Fibroblast of lung (primary cell): ENCODE measurements around the gene NRG2. TPM values are rescaled to one million over a fixed set of nuclear protein-coding genes. Genes with fewer than 3 reads are reported as not detected.
A peak's percentile ranks its signal among the peaks of the same experiment; 100 is the strongest.

ENCODE experiments used
- DNase-seq, 2 donors: peaks; one replicate each; pipeline versions ENCODE4 v3.0.0 to v3.0.0-alpha.2; 2010; ENCODE audit warnings: low read depth in 2 of 2
- H2AFZ ChIP-seq: 2 replicates; pipeline ENCODE4 v1.5.1; 2012; ENCODE audit warnings: low read length, control low read depth, inconsistent platforms
- H3K27ac ChIP-seq: 2 replicates; pipeline ENCODE4 v1.5.1; 2011; ENCODE audit warnings: low read length, control low read depth; ENCODE audit not compliant: insufficient read depth
- H3K27me3 ChIP-seq: 2 replicates; pipeline ENCODE4 v1.5.1; 2011; ENCODE audit warnings: mild to moderate bottlenecking, low read length; ENCODE audit not compliant: control insufficient read depth, insufficient read depth
- H3K36me3 ChIP-seq: 2 replicates; pipeline ENCODE4 v1.5.1; 2011; ENCODE audit warnings: low read length; ENCODE audit not compliant: control insufficient read depth, insufficient read depth
- H3K4me1 ChIP-seq: 2 replicates; pipeline ENCODE4 v1.5.1; 2011; ENCODE audit warnings: low read length; ENCODE audit not compliant: control insufficient read depth, insufficient read depth; ENCODE audit errors: extremely low read depth
- H3K4me2 ChIP-seq: 2 replicates; pipeline ENCODE4 v1.5.1; 2011; ENCODE audit warnings: low read length, control low read depth; ENCODE audit not compliant: insufficient read depth; ENCODE audit errors: extremely low read depth
- H3K4me3 ChIP-seq, 4 experiments: fragments of 200-600 bp in 1 of 4; sonication (generic) in 1 of 4; replicated peaks in 1 of 4; 2 replicates each; pipeline ENCODE4 v1.5.1; 2011 to 2016; ENCODE audit warnings: low read length in 4 of 4, low read depth in 3 of 4, mild to moderate bottlenecking in 3 of 4, control low read depth in 2 of 4, inconsistent platforms in 1 of 4, mixed read lengths in 1 of 4; ENCODE audit not compliant: insufficient read depth in 1 of 4; ENCODE audit errors: control extremely low read depth in 1 of 4
- H3K79me2 ChIP-seq: 2 replicates; pipeline ENCODE4 v1.5.1; 2012; ENCODE audit warnings: mild to moderate bottlenecking, low read length, inconsistent platforms; ENCODE audit not compliant: control insufficient read depth, insufficient read depth
- H3K9ac ChIP-seq: 2 replicates; pipeline ENCODE4 v1.5.1; 2011; ENCODE audit warnings: mild to moderate bottlenecking, low read length, control low read depth; ENCODE audit not compliant: insufficient read depth
- H3K9me3 ChIP-seq: 2 replicates; pipeline ENCODE4 v1.5.1; 2012; ENCODE audit warnings: low read depth, low read length; ENCODE audit not compliant: control insufficient read depth, insufficient read depth
- H4K20me1 ChIP-seq: 2 replicates; pipeline ENCODE4 v1.5.1; 2011; ENCODE audit warnings: low read length; ENCODE audit not compliant: control insufficient read depth, insufficient read depth; ENCODE audit errors: extremely low read depth
- EZH2 ChIP-seq: IDR thresholded peaks from 2 replicates; pipeline ENCODE4 v1.5.1; 2012; ENCODE audit warnings: low read length, control low read depth, mild to moderate bottlenecking; ENCODE audit errors: missing control alignments
- polyA plus RNA-seq, 2 donors: library from polyadenylated mRNA; depleted of rRNA in 1 of 2; stranded (reverse) in 1 of 2; unstranded in 1 of 2; fragments of >200 nt; gene quantifications; 2 replicates each; pipeline ENCODE4 v1.2.1, GENCODE V29; 2011 to 2012; ENCODE audit warnings: missing spikeins in 1 of 2
- total RNA-seq: library from RNA; depleted of rRNA; stranded (reverse); fragments of >200 nt; gene quantifications from 2 replicates; pipeline ENCODE4 v1.2.1, GENCODE V29; 2014
- TF ChIP-seq, protein P1 (sequence below), 2 donors: IDR thresholded peaks in 1 of 2; conservative IDR thresholded peaks in 1 of 2; 1 replicate in 1 of 2; 2 replicates in 1 of 2; pipeline ENCODE4 v1.5.1; 2011 to 2012; ENCODE audit warnings: low read length in 2 of 2, control low read depth in 1 of 2, inconsistent platforms in 1 of 2, low read depth in 1 of 2, mild to moderate bottlenecking in 1 of 2

The NRG2 gene
- total and polyA plus RNA-seq, 2 donors (not counting 1 experiment from before 2014, with no cell fraction given) = 0.28 to 1.3 TPM

DNA sequence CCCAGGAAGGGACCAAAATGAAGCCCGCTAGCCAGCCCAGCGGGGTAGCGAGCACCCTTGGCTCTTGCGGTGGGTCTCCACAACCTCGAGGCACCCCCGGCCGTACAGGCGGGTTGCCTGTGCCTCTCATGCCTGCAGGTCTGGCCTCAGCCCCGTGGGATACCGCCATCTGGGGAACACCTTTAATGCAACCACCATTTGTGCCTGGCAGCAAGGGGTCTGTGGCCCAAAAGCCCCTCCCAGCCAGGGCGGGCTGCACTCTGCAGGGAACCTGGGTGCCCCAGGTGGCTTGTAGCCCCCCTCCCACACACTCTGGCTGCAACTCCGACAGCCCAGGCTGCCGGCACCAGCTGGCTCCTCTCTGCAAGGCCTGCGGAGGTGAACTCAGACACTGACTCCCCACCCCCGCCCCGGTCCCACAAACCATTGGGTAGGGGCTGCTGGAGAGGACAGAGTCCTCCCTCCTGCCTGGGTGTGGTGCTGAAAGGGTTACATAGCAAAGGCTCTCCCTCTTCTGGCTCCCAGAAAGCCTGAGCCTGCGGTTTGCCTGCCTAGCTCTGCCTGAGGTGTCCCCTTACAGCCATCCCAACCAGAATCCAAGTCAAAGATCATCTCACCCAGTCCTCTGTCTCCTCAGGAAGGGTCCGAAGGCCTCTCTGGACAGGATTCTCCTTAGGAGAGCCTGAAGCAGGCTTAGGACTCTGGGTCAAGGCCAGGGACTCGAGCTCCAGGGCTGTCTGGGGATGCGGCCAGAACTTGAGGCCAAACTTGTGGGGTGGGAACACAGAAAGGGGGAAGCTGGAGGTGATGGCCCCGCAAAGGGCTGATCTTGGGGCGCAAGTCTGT, 138.1 kb downstream of the NRG2 start:
- Histone ChIP-seq H4K20me1 (no peaks in the 10 kb centered on the region), H3K4me1 (no peaks in the 10 kb centered on the region), H3K9ac (no peak overlapping the region), H3K4me3 (no peak overlapping the region), H3K27ac (no peak overlapping the region), H3K27me3 (peaks cover 46% of the 10 kb centered on the region), H3K4me2 (no peak overlapping the region), H3K9me3 (no peaks in the 10 kb centered on the region), H2AFZ (no peak overlapping the region), H3K36me3 (no peaks in the 10 kb centered on the region), H3K79me2 (no peaks in the 10 kb centered on the region)
- TF ChIP-seq EZH2 = peak; percentile 74
- TF ChIP-seq, protein P1, sequence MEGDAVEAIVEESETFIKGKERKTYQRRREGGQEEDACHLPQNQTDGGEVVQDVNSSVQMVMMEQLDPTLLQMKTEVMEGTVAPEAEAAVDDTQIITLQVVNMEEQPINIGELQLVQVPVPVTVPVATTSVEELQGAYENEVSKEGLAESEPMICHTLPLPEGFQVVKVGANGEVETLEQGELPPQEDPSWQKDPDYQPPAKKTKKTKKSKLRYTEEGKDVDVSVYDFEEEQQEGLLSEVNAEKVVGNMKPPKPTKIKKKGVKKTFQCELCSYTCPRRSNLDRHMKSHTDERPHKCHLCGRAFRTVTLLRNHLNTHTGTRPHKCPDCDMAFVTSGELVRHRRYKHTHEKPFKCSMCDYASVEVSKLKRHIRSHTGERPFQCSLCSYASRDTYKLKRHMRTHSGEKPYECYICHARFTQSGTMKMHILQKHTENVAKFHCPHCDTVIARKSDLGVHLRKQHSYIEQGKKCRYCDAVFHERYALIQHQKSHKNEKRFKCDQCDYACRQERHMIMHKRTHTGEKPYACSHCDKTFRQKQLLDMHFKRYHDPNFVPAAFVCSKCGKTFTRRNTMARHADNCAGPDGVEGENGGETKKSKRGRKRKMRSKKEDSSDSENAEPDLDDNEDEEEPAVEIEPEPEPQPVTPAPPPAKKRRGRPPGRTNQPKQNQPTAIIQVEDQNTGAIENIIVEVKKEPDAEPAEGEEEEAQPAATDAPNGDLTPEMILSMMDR (conservative IDR thresholded peaks at IDR 0.05 in 1 of 2, IDR thresholded peaks at IDR 0.05 in 1 of 2; ENCODE audit: low read depth in 1 of 2, low read length in 2 of 2) = no peak
- DNase-seq = no peak

GRCh38 chr5:139904566-139904815, 138.6 kb downstream of the NRG2 start:
- no peak for TF ChIP-seq EZH2
- TF ChIP-seq, protein P1 (conservative IDR thresholded peaks at IDR 0.05 in 1 of 2, IDR thresholded peaks at IDR 0.05 in 1 of 2; ENCODE audit: low read depth in 1 of 2, low read length in 2 of 2) = no peak
- Histone ChIP-seq H3K27me3 (peaks cover 46% of the 10 kb centered on the region), H3K27ac (no peak overlapping the region), H3K4me1 (no peaks in the 10 kb centered on the region), H3K36me3 (no peaks in the 10 kb centered on the region), H3K4me2 (no peak overlapping the region), H3K9me3 (no peaks in the 10 kb centered on the region), H3K9ac (no peak overlapping the region), H2AFZ (no peak overlapping the region), H4K20me1 (no peaks in the 10 kb centered on the region), H3K79me2 (no peaks in the 10 kb centered on the region), H3K4me3 (peak overlapping the region in 1 of 4 experiments; percentile 37)
- no peak for DNase-seq

- Histone ChIP-seq H3K27me3 (peaks cover 46% of the 10 kb centered on the region), H3K79me2 (no peaks in the 10 kb centered on the region), H2AFZ (no peak overlapping the region), H3K4me1 (no peaks in the 10 kb centered on the region), H3K36me3 (no peaks in the 10 kb centered on the region), H3K9me3 (no peaks in the 10 kb centered on the region), H3K27ac (no peak overlapping the region), H3K4me2 (no peak overlapping the region), H3K4me3 (peak overlapping the region in 1 of 4 experiments; percentile 37), H3K9ac (no peak overlapping the region), H4K20me1 (no peaks in the 10 kb centered on the region)
- DNase-seq = no peak
- peak; percentile 65 for TF ChIP-seq EZH2
- TF ChIP-seq, protein P1 (conservative IDR thresholded peaks at IDR 0.05 in 1 of 2, IDR thresholded peaks at IDR 0.05 in 1 of 2; ENCODE audit: low read depth in 1 of 2, low read length in 2 of 2) = no peak
Measured at GRCh38 chr5:139903795-139904565, 139.1 kb downstream of the NRG2 start.
